Naive thymus-derived CD4-positive, alpha-beta T cell (primary cell): ENCODE data around the gene MRE11. TPM values are rescaled to one million over a fixed set of nuclear protein-coding genes. Genes with fewer than 3 reads are reported as not detected.
"Not testable (repeated sequence)": the region's sequence is repeated elsewhere in the genome, so short reads cannot be mapped to it uniquely, and the experiment has no call there.

ENCODE experiments used
- ATAC-seq: fragments of 150-1000 bp; cut with Tn5 transposase; 2 replicates; pipeline ENCODE4 v1.10.0; 2021; ENCODE audit warnings: mild to moderate bottlenecking, moderate library complexity
- CTCF ChIA-PET: fragments of 350-600 bp; sonication (Branson Sonifier 250); formaldehyde crosslinking; loops from one replicate; lab custom pipeline; 2021; ENCODE audit warnings: antibody characterized with exemption; lab: Charles Lee
- POLR2A ChIA-PET: fragments of 350-600 bp; sonication (Branson Sonifier 250); formaldehyde crosslinking; loops from one replicate; lab custom pipeline; 2021; ENCODE audit warnings: antibody characterized with exemption, inconsistent platforms; lab: Charles Lee
- DNase-seq, 9 donors: peaks; one replicate each; pipeline versions ENCODE4 v3.0.0 to v3.0.0-alpha.2; 2020 to 2022; ENCODE audit warnings: mixed read lengths in 1 of 9
- H3K27ac ChIP-seq: one replicate; pipeline ENCODE4 v1.7.0; 2013; ENCODE audit warnings: mild to moderate bottlenecking, low read depth, low read length, moderate library complexity
- H3K27me3 ChIP-seq, 2 donors: one replicate each; pipeline ENCODE4 v1.7.0; 2013; ENCODE audit warnings: low read length in 2 of 2, mild to moderate bottlenecking in 2 of 2, moderate library complexity in 2 of 2; ENCODE audit not compliant: control insufficient read depth in 2 of 2, insufficient read depth in 2 of 2
- H3K36me3 ChIP-seq, 3 experiments: 1 replicate in 2 of 3; 2 replicates in 1 of 3; pipeline ENCODE4 v1.7.0; 2013; ENCODE audit warnings: low read length in 3 of 3, mild to moderate bottlenecking in 3 of 3, moderate library complexity in 1 of 3; ENCODE audit not compliant: insufficient read depth in 3 of 3, control insufficient read depth in 2 of 3
- H3K4me1 ChIP-seq, 2 donors: one replicate each; pipeline ENCODE4 v1.7.0; 2013; ENCODE audit warnings: low read length in 2 of 2, mild to moderate bottlenecking in 2 of 2, moderate library complexity in 1 of 2; ENCODE audit not compliant: control insufficient read depth in 2 of 2, insufficient read depth in 2 of 2
- H3K4me3 ChIP-seq: 2 replicates; pipeline ENCODE4 v1.7.0; 2013; ENCODE audit warnings: mild to moderate bottlenecking, low read length
- H3K9me3 ChIP-seq, 3 experiments: 1 replicate in 2 of 3; 2 replicates in 1 of 3; pipeline ENCODE4 v1.7.0; 2013; ENCODE audit warnings: low read length in 3 of 3; ENCODE audit not compliant: control insufficient read depth in 2 of 3
- H3K27ac Mint-ChIP-seq, 9 donors: one replicate each; pipeline ENCODE4 v1.8.0; 2020 to 2022; ENCODE audit warnings: mixed read lengths in 9 of 9, mild to moderate bottlenecking in 8 of 9, moderate library complexity in 5 of 9, inconsistent platforms in 2 of 9
- H3K27me3 Mint-ChIP-seq, 5 donors: one replicate each; pipeline ENCODE4 v1.8.0; 2021 to 2022; ENCODE audit warnings: mixed read lengths in 5 of 5, mild to moderate bottlenecking in 1 of 5
- H3K36me3 Mint-ChIP-seq, 5 donors: one replicate each; pipeline ENCODE4 v1.8.0; 2020 to 2022; ENCODE audit warnings: mixed read lengths in 5 of 5, mild to moderate bottlenecking in 3 of 5, inconsistent platforms in 1 of 5
- H3K4me1 Mint-ChIP-seq, 7 donors: one replicate each; pipeline ENCODE4 v1.8.0; 2020 to 2022; ENCODE audit warnings: mixed read lengths in 7 of 7, mild to moderate bottlenecking in 3 of 7, inconsistent platforms in 1 of 7
- H3K4me3 Mint-ChIP-seq, 10 donors: one replicate each; pipeline ENCODE4 v1.8.0; 2020 to 2022; ENCODE audit warnings: mild to moderate bottlenecking in 10 of 10, mixed read lengths in 10 of 10, moderate library complexity in 6 of 10, inconsistent platforms in 2 of 10
- H3K9me3 Mint-ChIP-seq, 11 donors: one replicate each; pipeline ENCODE4 v1.8.0; 2020 to 2022; ENCODE audit warnings: mixed read lengths in 11 of 11, mild to moderate bottlenecking in 4 of 11, inconsistent platforms in 1 of 11, moderate library complexity in 1 of 11
- intact Hi-C, 2 donors: fragments of 100-400 bp; cut with micrococcal nuclease; formaldehyde crosslinking; loops; one replicate each; pipeline ENCODE4 v1.15.1; 2023
- polyA plus RNA-seq, 2 donors: library from polyadenylated mRNA; unstranded; fragments of 300-500 nt; fragmentation: Illumina TruSeq; gene quantifications; one replicate each; pipeline ENCODE4 v1.2.3, GENCODE V29; 2021
- total RNA-seq, 6 experiments: library from RNA in 5 of 6; stranded (reverse) in 5 of 6; gene quantifications; 1 replicate in 5 of 6; 2 replicates in 1 of 6; pipeline ENCODE4 v1.2.3 and lab custom pipeline; 2021 to 2026

Gene MRE11
- total and polyA plus RNA-seq, 7 experiments from 2014 or later = 11.8 to 45.5 (median 28.0) TPM

DNA sequence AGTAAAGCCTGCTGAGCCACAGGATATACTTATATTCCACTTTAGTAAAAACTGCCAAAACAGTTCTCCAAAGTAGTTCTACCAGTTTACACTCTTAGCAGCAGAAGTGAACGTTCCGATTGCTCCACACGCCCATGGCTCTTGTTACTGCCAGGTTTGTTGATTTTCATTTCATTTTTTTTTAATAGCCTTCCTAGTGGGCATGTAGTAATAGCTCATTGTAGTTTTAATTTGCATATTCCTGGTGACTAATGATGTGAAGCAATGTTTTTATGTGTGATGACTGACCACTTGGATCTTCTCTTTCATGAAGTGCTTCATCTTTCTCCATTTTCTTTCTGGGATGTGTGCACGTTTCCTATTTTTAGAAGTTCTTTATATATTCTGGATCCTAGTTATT is 13.8 kb upstream of the MRE11 start:
- Histone ChIP-seq H3K27ac (no peak overlapping the region), H3K4me1 (peaks cover 7% of the 10 kb centered on the region in 2 donors), H3K9me3 (no peaks in the 10 kb centered on the region), H3K4me3 (no peak overlapping the region), H3K36me3 (no peaks in the 10 kb centered on the region), H3K27me3 (peaks cover 3 to 6% of the 10 kb centered on the region in 2 donors)
- Mint-ChIP-seq H3K36me3 (no peaks in the 10 kb centered on the region), H3K27me3 (peaks cover 9 to 46% (median 19%) of the 10 kb centered on the region in 5 donors), H3K9me3 (no peaks in the 10 kb centered on the region), H3K4me3 (no peak overlapping the region), H3K4me1 (peaks cover 7 to 14% (median 8%) of the 10 kb centered on the region in 7 donors), H3K27ac (no peak overlapping the region)
- ChIA-PET CTCF (interaction anchor here (1.0 kb wide), 1 partner anchor 9 kb away, joined by 3 read pairs; no protein-coding TSS in a partner anchor), POLR2A (interaction anchor here (1.5 kb wide), 1 partner anchor 12 kb away, joined by 3 read pairs; no protein-coding TSS in a partner anchor)
- intact Hi-C loops = loop anchor here in 1 of 2 donors (10.0 kb wide), 1 partner anchor 1273 kb away; no protein-coding TSS in a partner anchor
- no peak for ATAC-seq
- DNase-seq = no peak

DNA sequence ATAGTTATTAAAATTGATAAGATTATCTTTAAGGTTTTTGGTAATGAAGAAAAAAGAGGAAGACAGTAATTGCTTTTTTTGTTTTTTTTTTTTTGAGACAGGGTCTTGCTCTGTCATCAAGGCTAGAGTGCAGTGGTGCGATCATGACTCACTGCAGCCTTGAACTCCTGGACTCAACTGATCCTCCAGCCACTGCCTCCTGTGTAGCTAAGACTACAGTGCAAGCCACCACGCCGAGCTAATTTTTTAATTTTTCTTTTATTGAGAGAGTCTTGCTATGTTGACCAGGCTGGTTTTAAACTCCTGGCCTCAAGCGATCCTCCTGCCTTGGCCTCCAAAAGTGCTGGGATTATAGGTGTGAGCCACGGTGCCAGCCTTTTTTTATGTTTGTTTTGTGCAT is 12.9 kb upstream of the MRE11 start:
- H3K36me3 ChIP-seq, ATAC-seq, DNase-seq, H3K4me3 Mint-ChIP-seq, H3K9me3 Mint-ChIP-seq, H3K4me1 Mint-ChIP-seq, H3K4me3 ChIP-seq, H3K9me3 ChIP-seq, H3K4me1 ChIP-seq, POLR2A ChIA-PET, H3K27me3 ChIP-seq, H3K27ac ChIP-seq, H3K36me3 Mint-ChIP-seq: not testable (repeated sequence)
- intact Hi-C loops = loop anchor here in 1 of 2 donors (10.0 kb wide), 1 partner anchor 1272 kb away; no protein-coding TSS in a partner anchor
- Mint-ChIP-seq H3K27ac (peak overlapping the region in 1 of 9 donors; percentile 25), H3K27me3 (peaks cover 3 to 36% (median 13%) of the 10 kb centered on the region in 5 donors)
- CTCF ChIA-PET = interaction anchor here (1.0 kb wide), 1 partner anchor 10 kb away, joined by 3 read pairs; no protein-coding TSS in a partner anchor

DNA sequence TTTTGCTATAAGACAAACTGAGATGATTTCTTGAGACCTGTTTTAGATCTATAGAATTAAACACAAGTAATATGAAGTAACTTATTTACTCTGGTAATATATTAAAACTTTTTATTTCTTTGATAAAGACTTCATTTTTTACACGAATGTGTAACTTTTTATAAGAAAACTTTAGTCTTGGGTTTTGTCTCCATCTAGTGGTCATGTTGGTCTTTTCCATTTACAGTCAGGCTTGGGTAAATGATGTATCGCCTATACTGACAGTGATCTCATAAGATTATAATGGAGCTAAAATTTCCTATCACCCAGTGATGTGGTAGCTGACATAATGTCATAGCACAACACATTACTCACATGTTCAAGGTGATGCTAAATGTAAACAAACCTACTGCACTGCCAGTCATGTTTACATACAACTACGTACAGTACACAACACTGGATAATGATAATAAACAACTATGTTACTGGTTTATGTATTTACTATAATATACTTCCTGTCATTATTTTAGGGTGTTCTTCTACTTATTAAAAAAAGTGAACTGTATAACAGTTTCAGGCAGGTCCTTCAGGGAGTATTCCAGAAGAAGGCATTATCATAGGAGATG is 11.1 kb upstream of the MRE11 start:
- Histone ChIP-seq H3K27ac (no peak overlapping the region), H3K4me1 (no peaks in the 10 kb centered on the region), H3K27me3 (peaks cover 0 to 3% of the 10 kb centered on the region in 2 donors), H3K9me3 (no peaks in the 10 kb centered on the region), H3K4me3 (no peak overlapping the region), H3K36me3 (peaks cover 0 to 8% (median 0%) of the 10 kb centered on the region in 3 experiments)
- peaks cover 0 to 21% (median 3%) of the 10 kb centered on the region in 5 donors for H3K27me3 Mint-ChIP-seq
- peaks cover 0 to 4% (median 0%) of the 10 kb centered on the region in 7 donors for H3K4me1 Mint-ChIP-seq
- ChIA-PET CTCF (interaction anchor here (0.6 to 1.5 kb wide), 8 partner anchors 9 to 1274 kb away, joined by 3 to 5 read pairs (median 3); no protein-coding TSS in a partner anchor), POLR2A (interaction anchor here (1.2 kb wide), 1 partner anchor 11 kb away, joined by 6 read pairs; no protein-coding TSS in a partner anchor)
- intact Hi-C loops = loop anchor here (1.0 to 10.0 kb wide), 7 partner anchors 11 to 1270 kb away; partner anchors contain the start of genes ANKRD49 (in 1 of the 2) and MRE11 (in 1 of the 2)
- peaks cover 0 to under 1% (median 0%) of the 10 kb centered on the region in 5 donors for H3K36me3 Mint-ChIP-seq
- H3K4me3 Mint-ChIP-seq = no peak overlapping the region
- ATAC-seq (peak; percentile 70), DNase-seq (peak in 7 of 9 donors; percentile 15 to 54 (median 47))
- H3K27ac Mint-ChIP-seq = no peak overlapping the region
- no peaks in the 10 kb centered on the region for H3K9me3 Mint-ChIP-seq

DNA sequence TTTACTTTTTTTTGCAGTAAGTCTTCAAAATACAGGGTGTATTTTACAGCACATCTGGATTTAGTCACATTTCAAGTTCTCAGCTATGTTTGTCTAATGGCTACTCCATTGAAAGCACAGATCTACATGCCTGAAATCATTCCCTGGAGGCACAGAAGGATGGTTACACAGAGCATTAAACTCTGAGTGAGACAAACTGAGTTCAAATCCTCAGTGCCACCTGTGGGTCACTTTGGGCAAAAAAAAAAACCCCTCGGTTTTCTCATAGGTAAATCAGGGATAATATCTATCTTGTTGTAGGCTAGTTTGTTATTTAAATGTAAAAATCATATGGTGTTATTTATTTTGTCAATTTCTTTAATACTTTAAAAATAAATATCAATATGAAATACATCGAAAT is 7.9 kb upstream of the MRE11 start:
- no peaks in the 10 kb centered on the region for H3K9me3 Mint-ChIP-seq
- H3K36me3 Mint-ChIP-seq = peaks cover 4 to 14% (median 7%) of the 10 kb centered on the region in 5 donors
- CTCF ChIA-PET = interaction anchor here (0.6 to 1.2 kb wide), 3 partner anchors 77 to 1263 kb away, joined by 3 to 4 read pairs (median 3); no protein-coding TSS in a partner anchor

DNA sequence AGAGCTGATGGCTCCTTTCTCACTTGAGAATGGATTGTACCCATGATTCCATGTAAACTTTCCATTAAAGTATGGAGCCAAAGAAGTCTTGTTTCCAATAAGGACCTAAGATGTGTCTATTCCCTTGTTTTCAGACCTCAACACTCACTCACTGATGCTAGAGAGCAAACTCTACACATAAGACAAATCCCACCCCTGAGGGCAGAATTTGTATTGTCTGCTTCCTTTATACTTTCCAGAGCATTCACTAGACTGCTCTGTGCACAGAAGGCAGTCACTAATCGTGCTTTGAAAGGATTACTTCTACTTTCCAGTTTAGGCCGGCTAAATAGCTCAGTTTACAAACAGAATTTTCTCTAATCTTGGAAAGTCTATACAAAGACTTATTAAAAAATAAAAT is 6.5 kb upstream of the MRE11 start:
- Histone ChIP-seq H3K36me3 (peaks cover 6 to 27% (median 11%) of the 10 kb centered on the region in 3 experiments), H3K4me1 (peaks cover 0 to 7% of the 10 kb centered on the region in 2 donors), H3K27me3 (no peaks in the 10 kb centered on the region), H3K27ac (no peak overlapping the region), H3K4me3 (no peak overlapping the region), H3K9me3 (no peaks in the 10 kb centered on the region)
- H3K36me3 Mint-ChIP-seq = peaks cover 5 to 16% (median 8%) of the 10 kb centered on the region in 5 donors
- CTCF ChIA-PET = no interaction called here
- no peak for ATAC-seq
- no peak for DNase-seq
- POLR2A ChIA-PET = no interaction called here
- H3K27ac Mint-ChIP-seq = peak overlapping the region in 3 of 9 donors; percentile 42 to 65 (median 59)
- no peaks in the 10 kb centered on the region for H3K27me3 Mint-ChIP-seq
- intact Hi-C loops = loop anchor here (2.0 to 10.0 kb wide), 2 partner anchors 13 to 1265 kb away; no protein-coding TSS in a partner anchor
- no peak overlapping the region for H3K4me3 Mint-ChIP-seq
- peaks cover 2 to 26% (median 14%) of the 10 kb centered on the region in 7 donors for H3K4me1 Mint-ChIP-seq
- no peaks in the 10 kb centered on the region for H3K9me3 Mint-ChIP-seq

More for the DNA sequence above, 7.9 kb upstream of the MRE11 start:
- intact Hi-C loops = loop anchor here (2.0 to 10.0 kb wide), 2 partner anchors 15 to 1267 kb away; no protein-coding TSS in a partner anchor
- H3K4me3 Mint-ChIP-seq = no peak overlapping the region
- no peaks in the 10 kb centered on the region for H3K9me3 ChIP-seq
- H3K27ac Mint-ChIP-seq = peak overlapping the region in 2 of 9 donors; percentile 21 to 24
- H3K27me3 Mint-ChIP-seq = peaks cover 0 to 6% (median 0%) of the 10 kb centered on the region in 5 donors
- no peak overlapping the region for H3K27ac ChIP-seq
- POLR2A ChIA-PET = interaction anchor here (1.6 kb wide), 1 partner anchor 760 kb away, joined by 4 read pairs; the partner anchor contains the start of genes C11orf54 and TAF1D
- DNase-seq = no peak
- H3K27me3 ChIP-seq = no peaks in the 10 kb centered on the region
- no peak overlapping the region for H3K4me3 ChIP-seq
- peaks cover 0 to 13% (median 4%) of the 10 kb centered on the region in 7 donors for H3K4me1 Mint-ChIP-seq
- H3K36me3 ChIP-seq = peaks cover 6 to 27% (median 11%) of the 10 kb centered on the region in 3 experiments
- ATAC-seq = no peak
- H3K4me1 ChIP-seq = no peaks in the 10 kb centered on the region

DNA sequence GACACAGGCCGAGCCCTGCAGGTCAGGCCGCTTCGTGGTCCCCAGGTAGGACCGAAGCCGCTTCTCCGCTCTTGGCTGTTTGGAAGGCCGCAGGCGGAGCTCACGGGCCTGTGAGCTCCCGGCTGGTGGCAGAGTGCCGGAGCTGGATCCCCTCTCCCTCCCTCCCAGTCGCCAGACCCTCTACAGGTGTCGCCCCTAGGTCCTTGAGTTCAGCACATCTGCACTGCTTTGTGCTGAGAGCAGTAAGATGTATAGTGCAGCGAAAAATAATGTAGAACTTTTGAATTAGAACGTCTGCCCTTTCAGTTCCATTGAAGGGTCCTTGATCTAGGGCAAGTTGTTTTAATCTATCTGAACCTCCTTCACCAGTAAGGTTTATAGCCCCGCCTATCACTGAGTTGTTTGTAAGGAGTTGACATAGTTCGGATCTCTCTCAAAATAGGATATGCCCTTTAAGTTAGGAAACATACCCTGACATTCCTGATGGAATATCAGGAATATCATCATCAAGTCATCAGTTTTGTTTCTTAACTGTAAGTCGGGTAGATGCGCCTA is 559 bp upstream of the MRE11 start:
- no peaks in the 10 kb centered on the region for H3K9me3 ChIP-seq
- peak overlapping the region; percentile 94 for H3K4me3 ChIP-seq
- intact Hi-C loops = loop anchor here (1.0 to 10.0 kb wide), 9 partner anchors 21 to 1898 kb away; partner anchors contain the start of genes CEP295 (in 2 of the 2), SRSF8 (in 2 of the 2), JRKL (in 1 of the 2) and MED17 (in 1 of the 2)
- DNase-seq (peak in 1 of 9 donors; percentile 13), ATAC-seq (peak; percentile 69)
- H3K27me3 ChIP-seq = no peaks in the 10 kb centered on the region
- Mint-ChIP-seq H3K27ac (peak overlapping the region; percentile 91 to 99 (median 97)), H3K9me3 (no peaks in the 10 kb centered on the region), H3K4me3 (peak overlapping the region; percentile 92 to 99 (median 96)), H3K27me3 (no peaks in the 10 kb centered on the region), H3K4me1 (peaks cover 31 to 67% (median 45%) of the 10 kb centered on the region in 7 donors), H3K36me3 (peaks cover 14 to 28% (median 17%) of the 10 kb centered on the region in 5 donors)
- POLR2A ChIA-PET = interaction anchor here (0.6 to 2.0 kb wide), 8 partner anchors 9 to 1296 kb away, joined by 3 to 12 read pairs (median 5); partner anchors contain the start of genes C11orf54, C11orf97, CEP295 and SLC36A4
- peaks cover 18 to 28% of the 10 kb centered on the region in 2 donors for H3K4me1 ChIP-seq
- CTCF ChIA-PET = no interaction called here
- peak overlapping the region; percentile 93 for H3K27ac ChIP-seq
- peaks cover 2 to 34% (median 11%) of the 10 kb centered on the region in 3 experiments for H3K36me3 ChIP-seq
